Upper lobe of left lung (tissue), 6 donors: ENCODE measurements around the gene TCEAL7. TPM values are rescaled to one million over a fixed set of nuclear protein-coding genes. Genes with fewer than 3 reads are reported as not detected.
A peak's percentile ranks its signal among the peaks of the same experiment; 100 is the strongest.
"Not testable (repeated sequence)": the region's sequence is repeated elsewhere in the genome, so short reads cannot be mapped to it uniquely, and the experiment has no call there.

Experiments
- ATAC-seq, 2 donors: fragments of 200-7000 bp; cut with Tn5 transposase; one replicate each; pipeline ENCODE4 v1.9.1; 2022; ENCODE audit warnings: mild to moderate bottlenecking in 2 of 2, moderate library complexity in 2 of 2; ENCODE audit not compliant: low FRiP score in 2 of 2
- DNase-seq, 2 donors: peaks; one replicate each; pipeline ENCODE4 v3.0.0-alpha.2; 2019 to 2020
- H3K27ac ChIP-seq, 4 donors: fragments of 200-600 bp; sonication (generic); one replicate each; pipeline ENCODE4 v1.5.1; 2016 to 2019
- H3K27me3 ChIP-seq, 4 donors: fragments of 200-600 bp; sonication (generic); one replicate each; pipeline ENCODE4 v1.5.1; 2017 to 2019
- H3K36me3 ChIP-seq, 4 donors: fragments of 200-600 bp; sonication (generic); one replicate each; pipeline ENCODE4 v1.5.1; 2016 to 2019
- H3K4me1 ChIP-seq, 4 donors: fragments of 200-600 bp; sonication (generic); one replicate each; pipeline ENCODE4 v1.5.1; 2018 to 2019
- H3K4me3 ChIP-seq, 4 donors: fragments of 200-600 bp; sonication (generic); one replicate each; pipeline ENCODE4 v1.5.1; 2017 to 2019; ENCODE audit warnings: mild to moderate bottlenecking in 2 of 4, moderate library complexity in 1 of 4
- H3K9me3 ChIP-seq, 4 donors: fragments of 200-600 bp; sonication (generic); one replicate each; pipeline ENCODE4 v1.5.1; 2018 to 2019
- CTCF ChIP-seq, 6 experiments: fragments of 450-650 bp in 4 of 6; fragments of 200-600 bp in 2 of 6; sonication (generic) in 2 of 6; IDR thresholded peaks; one replicate each; pipeline ENCODE4 v1.5.1; 2016 to 2019; ENCODE audit warnings: antibody characterized with exemption in 6 of 6
- EP300 ChIP-seq, 4 donors: sonication (generic); formaldehyde crosslinking; IDR thresholded peaks; one replicate each; pipeline ENCODE4 v1.5.1; 2017; ENCODE audit warnings: antibody characterized with exemption in 4 of 4, control low read depth in 2 of 4
- POLR2A ChIP-seq, 4 donors: fragments of 450-650 bp; IDR thresholded peaks; one replicate each; pipeline ENCODE4 v1.5.1; 2016 to 2017; ENCODE audit warnings: antibody characterized with exemption in 4 of 4, mild to moderate bottlenecking in 2 of 4
- POLR2AphosphoS5 ChIP-seq, 2 donors: sonication (generic); formaldehyde crosslinking; IDR thresholded peaks; one replicate each; pipeline ENCODE4 v1.5.1; 2017; ENCODE audit warnings: antibody characterized with exemption in 2 of 2
- WGBS, 2 donors: methylation state at CpG; one replicate each; pipeline ENCODE4 v1.1.5; 2017 to 2018; 5-methylcytosine and 5-hydroxymethylcytosine counted together
- total RNA-seq, 6 donors: library from RNA; depleted of rRNA in 4 of 6; stranded (reverse); fragments of >200 nt in 4 of 6; gene quantifications; one replicate each; pipeline versions ENCODE4 v1.1.0 to v1.2.1, GENCODE V29; 2016 to 2021
- donor health status: DM: no; HTN: no; CAD: no; lungs with moderate emphysema.
- donor health status: DM: no; HTN: yes; CAD: no; lungs with severe emphysema.

The TCEAL7 gene, protein sequence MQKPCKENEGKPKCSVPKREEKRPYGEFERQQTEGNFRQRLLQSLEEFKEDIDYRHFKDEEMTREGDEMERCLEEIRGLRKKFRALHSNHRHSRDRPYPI
- total RNA-seq: 1 to 10 TPM in 3 of 6 donors, under 1 TPM in 2, not detected in 1; 0.78 to 2.8 (median 1.8) TPM

DNA sequence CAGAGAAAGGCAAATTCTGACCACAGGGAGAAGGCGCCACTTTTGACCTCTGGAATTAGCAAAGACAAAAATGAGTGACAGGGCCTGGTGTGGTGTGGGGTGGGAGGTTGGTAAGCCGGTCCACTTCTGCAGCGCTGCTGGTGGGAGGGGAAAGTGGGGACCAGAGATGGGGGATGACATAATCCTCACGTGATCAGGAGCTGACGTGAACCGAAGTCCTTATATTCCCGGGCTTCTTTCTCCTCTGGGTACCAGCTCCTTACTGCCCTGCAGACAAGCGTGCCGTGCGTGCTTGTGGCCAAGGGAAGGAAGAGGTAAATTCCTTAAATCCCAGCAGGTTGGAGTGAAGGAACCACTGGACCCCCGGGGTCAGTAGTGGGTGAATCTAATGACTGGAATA is at the start of gene TCEAL7:
TSS of gene TCEAL7 (plus strand) at position 249 of the 400 bp plus-strand sequence. CDS start 1,165 bp downstream, outside the sequence.
- no peak for TF ChIP-seq CTCF (IDR thresholded peaks at IDR 0.05)
- no peak for TF ChIP-seq POLR2AphosphoS5 (IDR thresholded peaks at IDR 0.05)
- no peak for TF ChIP-seq POLR2A (IDR thresholded peaks at IDR 0.05)
- Histone ChIP-seq H3K27me3 (no peaks in the 10 kb centered on the region), H3K4me3 (peak within 1 kb of the TSS in 3 of 4 donors; percentile 11 to 29 (median 15)), H3K27ac (no peak within 1 kb of the TSS), H3K4me1 (no peaks in the 10 kb centered on the region), H3K36me3 (no peaks in the 10 kb centered on the region), H3K9me3 (no peaks in the 10 kb centered on the region)
- DNase-seq (no peak), ATAC-seq (peak in 1 of 2 donors; percentile 68)
- WGBS, 2 donors: 48 to 59% methylated on average over 7 to 11 of the region's 11 CpGs

GRCh38 chrX:103293118-103293517 is 36.9 kb upstream of the TCEAL7 start:
- Histone ChIP-seq H3K4me3 (no peak overlapping the region), H3K4me1 (no peaks in the 10 kb centered on the region), H3K27ac (no peak overlapping the region), H3K9me3 (no peaks in the 10 kb centered on the region), H3K27me3 (no peaks in the 10 kb centered on the region), H3K36me3 (no peaks in the 10 kb centered on the region)
- TF ChIP-seq POLR2A (IDR thresholded peaks at IDR 0.05) (no peak), EP300 (IDR thresholded peaks at IDR 0.05) (no peak), POLR2AphosphoS5 (IDR thresholded peaks at IDR 0.05) (no peak), CTCF (IDR thresholded peaks at IDR 0.05) (no peak)
- DNase-seq (no peak), ATAC-seq (no peak)
- WGBS, 2 donors: 75 to 100% methylated on average over 1 to 2 of the region's 2 CpGs

DNA sequence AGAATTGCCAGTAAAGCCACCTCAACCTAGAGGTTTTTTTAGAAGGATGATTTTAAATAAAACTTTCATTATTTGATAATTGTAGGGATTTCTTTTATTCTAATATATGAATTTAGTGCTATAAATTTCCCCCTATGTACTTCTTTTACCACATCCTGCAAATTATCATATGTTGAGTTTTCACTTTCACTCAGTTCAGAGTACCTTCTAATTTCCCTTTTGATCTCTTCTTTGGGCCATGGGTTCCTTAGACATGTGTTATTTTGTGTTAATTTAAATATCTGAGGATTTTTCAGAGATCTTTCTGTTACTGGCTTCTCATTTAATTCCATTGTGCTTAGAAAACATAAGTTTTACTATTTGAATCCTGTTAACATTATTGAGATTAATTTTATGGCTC is 25.3 kb upstream of the TCEAL7 start:
- ATAC-seq (no peak), DNase-seq (no peak)
- Histone ChIP-seq H3K27ac (no peak overlapping the region), H3K9me3 (no peaks in the 10 kb centered on the region), H3K4me3 (no peak overlapping the region), H3K4me1 (no peaks in the 10 kb centered on the region), H3K27me3 (peaks cover 0 to 1% (median 0%) of the 10 kb centered on the region in 4 donors), H3K36me3 (no peaks in the 10 kb centered on the region)
- TF ChIP-seq POLR2A (IDR thresholded peaks at IDR 0.05) (no peak), POLR2AphosphoS5 (IDR thresholded peaks at IDR 0.05) (no peak), EP300 (IDR thresholded peaks at IDR 0.05) (no peak), CTCF (IDR thresholded peaks at IDR 0.05) (no peak)

DNA sequence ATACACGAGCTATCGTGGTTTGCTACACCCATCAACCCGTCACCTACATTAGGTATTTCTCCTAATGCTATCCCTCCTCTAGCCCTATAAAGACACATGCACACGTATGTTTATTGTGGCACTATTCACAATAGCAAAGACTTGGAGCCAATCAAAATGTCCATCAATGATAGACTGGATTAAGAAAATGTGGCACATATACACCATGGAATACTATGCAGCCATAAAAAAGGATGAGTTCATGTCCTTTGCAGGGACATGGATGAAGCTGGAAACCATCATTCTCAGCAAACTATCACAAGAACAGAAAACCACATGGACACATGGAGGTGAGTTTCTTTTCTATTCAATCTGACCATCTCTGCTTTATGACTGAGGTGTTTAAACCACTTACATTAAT is 24.4 kb upstream of the TCEAL7 start:
- H3K27me3 ChIP-seq: peaks cover 0 to 11% (median 0%) of the 10 kb centered on the region in 4 donors
- H3K27ac ChIP-seq, H3K9me3 ChIP-seq, DNase-seq, H3K36me3 ChIP-seq, H3K4me3 ChIP-seq, H3K4me1 ChIP-seq, ATAC-seq: not testable (repeated sequence)
- 83 to 95% methylated on average over 4 of the region's 4 CpGs for WGBS, 2 donors

DNA sequence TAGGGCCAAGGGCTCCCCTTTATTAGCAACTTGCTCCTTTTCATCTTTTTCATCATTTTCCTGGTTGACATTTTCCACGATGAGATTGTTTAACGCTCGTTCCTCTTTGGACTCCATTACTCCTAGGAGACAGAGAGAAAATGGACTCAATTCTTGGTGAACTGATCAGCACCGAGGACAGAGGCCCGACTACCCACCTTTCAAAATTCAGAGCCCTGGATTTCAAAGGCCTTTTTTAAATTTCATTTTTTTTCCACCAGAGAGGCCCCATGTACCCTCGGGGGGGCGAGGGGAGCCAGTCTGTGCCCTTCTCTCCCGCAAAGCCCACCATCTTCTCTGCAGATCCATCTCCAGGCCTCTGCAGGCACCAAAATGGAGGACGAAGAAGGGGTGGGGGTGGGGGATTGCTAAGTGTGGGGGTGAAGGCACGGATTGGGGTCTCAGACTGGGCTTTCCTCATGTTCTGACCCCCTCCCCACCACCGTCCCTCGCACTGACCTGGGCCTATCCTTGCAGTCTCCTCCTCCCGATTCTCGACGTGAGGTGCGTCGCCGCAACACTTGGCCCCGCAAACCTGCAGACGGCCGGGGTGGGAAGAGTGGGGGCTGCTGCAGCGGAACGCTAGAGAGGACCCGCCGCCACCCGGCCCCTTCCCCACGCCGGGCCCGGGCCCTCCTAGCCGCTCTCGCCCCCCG is 20.0 kb upstream of the TCEAL7 start:
- H3K9me3 ChIP-seq: no peaks in the 10 kb centered on the region
- no peak for DNase-seq
- peak overlapping the region in 3 of 4 donors; percentile 51 to 75 (median 63) for H3K27ac ChIP-seq
- peaks cover 0 to 9% (median 1%) of the 10 kb centered on the region in 4 donors for H3K4me1 ChIP-seq
- no peaks in the 10 kb centered on the region for H3K36me3 ChIP-seq
- H3K27me3 ChIP-seq: peaks cover 0 to 14% (median 0%) of the 10 kb centered on the region in 4 donors
- TF ChIP-seq POLR2AphosphoS5 (IDR thresholded peaks at IDR 0.05) (no peak), POLR2A (IDR thresholded peaks at IDR 0.05) (no peak), EP300 (IDR thresholded peaks at IDR 0.05) (no peak), CTCF (IDR thresholded peaks at IDR 0.05) (no peak)
- H3K4me3 ChIP-seq: peak overlapping the region in 3 of 4 donors; percentile 50 to 60 (median 55)
- WGBS, 2 donors: 53 to 82% methylated on average over 5 to 32 of the region's 32 CpGs
- ATAC-seq: peak in 1 of 2 donors; percentile 43
